ENCODE data around the gene SUGP1.

DNA sequence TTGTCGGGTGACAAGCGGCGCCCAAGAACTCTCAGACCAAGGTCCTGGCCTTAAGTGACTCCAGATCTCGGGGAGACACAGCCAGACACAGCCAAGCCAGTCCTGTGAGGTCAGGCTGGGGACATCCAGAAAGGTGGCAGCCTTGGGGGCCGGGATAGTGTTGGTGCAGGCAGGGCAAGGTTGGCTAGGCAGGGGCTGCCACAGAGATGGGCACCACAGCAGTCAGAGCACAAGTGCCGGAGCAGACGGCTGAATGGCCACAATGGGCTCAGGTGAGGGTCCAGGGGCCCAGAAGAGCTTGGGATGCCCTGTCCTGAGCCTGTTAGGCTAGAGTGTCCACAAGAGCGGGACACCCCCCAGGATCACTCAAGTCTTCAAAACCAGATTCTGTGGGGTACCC is 32.5 kb upstream of the SUGP1 start:
- TF ChIP-seq RXRA (IDR thresholded peaks at IDR 0.05), result no peak
- TF ChIP-seq FOXA1 (IDR thresholded peaks at IDR 0.05), result no peak
- no peak for TF ChIP-seq REST (IDR thresholded peaks at IDR 0.05)
- no peak for TF ChIP-seq HNF4A (conservative IDR thresholded peaks at IDR 0.05)
